ENCODE data around the gene FAIM2.

- TF ChIP-seq ARNTL (CRISPR knock-in tag; IDR thresholded peaks at IDR 0.05; ENCODE audit: borderline replicate concordance, low read depth) = no peak
- TF ChIP-seq ZFP3 (CRISPR knock-in tag; IDR thresholded peaks at IDR 0.05) = no peak
- no peak for TF ChIP-seq PATZ1 (CRISPR knock-in tag; IDR thresholded peaks at IDR 0.05; ENCODE audit: borderline replicate concordance)
- no peak for TF ChIP-seq ZNF565 (CRISPR knock-in tag; conservative IDR thresholded peaks at IDR 0.05; ENCODE audit: low read depth)
- no peak for TF ChIP-seq GLIS3 (CRISPR knock-in tag; IDR thresholded peaks at IDR 0.05)
- no peak for TF ChIP-seq ZC3H10 (CRISPR knock-in tag; IDR thresholded peaks at IDR 0.05)
Observed at GRCh38 chr12:49891012-49891411, 12.7 kb downstream of the FAIM2 start.
